Testis (tissue), 3 donors: Measurements from ENCODE around the gene CFAP20DC. TPM values are rescaled to one million over a fixed set of nuclear protein-coding genes. Genes with fewer than 3 reads are reported as not detected.

Source experiments
- DNase-seq: peaks from one replicate; pipeline ENCODE4 v3.0.0-alpha.2; 2019
- H3K27ac ChIP-seq, 2 donors: fragments of 200-600 bp; sonication (generic); one replicate each; pipeline ENCODE4 v1.5.1; 2019
- H3K27me3 ChIP-seq: fragments of 200-600 bp; sonication (generic); one replicate; pipeline ENCODE4 v1.5.1; 2019
- H3K36me3 ChIP-seq: fragments of 200-600 bp; sonication (generic); one replicate; pipeline ENCODE4 v1.5.1; 2017; ENCODE audit warnings: low read depth; ENCODE audit errors: missing control alignments
- H3K4me1 ChIP-seq: fragments of 200-600 bp; sonication (generic); one replicate; pipeline ENCODE4 v1.5.1; 2019
- H3K4me3 ChIP-seq, 2 donors: fragments of 200-600 bp; sonication (generic); one replicate each; pipeline ENCODE4 v1.5.1; 2017 to 2019
- H3K9me3 ChIP-seq: fragments of 200-600 bp; sonication (generic); one replicate; pipeline ENCODE4 v1.5.1; 2017
- POLR2A ChIP-seq: fragments of 450-650 bp; IDR thresholded peaks from one replicate; pipeline ENCODE4 v1.6.1; 2017; ENCODE audit warnings: antibody characterized with exemption, mild to moderate bottlenecking, moderate library complexity
- WGBS, 2 donors: methylation state at CpG; one replicate each; pipeline ENCODE4 v1.1.5; 2018; 5-methylcytosine and 5-hydroxymethylcytosine counted together
- intact Hi-C: fragments of 100-400 bp; cut with DNase I; formaldehyde crosslinking; loops from one replicate; pipeline ENCODE4 v1.15.1; 2023; ENCODE audit warnings: low total_unique reads
- polyA plus RNA-seq: library from polyadenylated mRNA; stranded (reverse); fragments of 350-450 nt; fragmentation: Illumina TruSeq; extraction: RNeasy Lipid Tissue Mini Kit (QIAGEN cat#74804); gene quantifications from one replicate; pipeline ENCODE4 v1.2.3, GENCODE V29; 2014; ENCODE audit warnings: low read depth, low replicate concordance; ENCODE audit not compliant: insufficient read depth
- total RNA-seq, 2 donors: library from RNA; depleted of rRNA; stranded (reverse); fragments of >200 nt; gene quantifications; one replicate each; pipeline ENCODE4 v1.2.3, GENCODE V29; 2016
- TF ChIP-seq, protein P1 (sequence below), 3 experiments: fragments of 450-650 bp in 2 of 3; fragments of 200-600 bp in 1 of 3; sonication (generic) in 1 of 3; IDR thresholded peaks; one replicate each; pipeline ENCODE4 v1.5.1; 2016 to 2019; ENCODE audit warnings: antibody characterized with exemption in 3 of 3, mild to moderate bottlenecking in 2 of 3, moderate library complexity in 1 of 3

CFAP20DC gene
- total and polyA plus RNA-seq, 3 donors from 2014 or later, result 24.5 to 62.8 (median 42.0) TPM

DNA sequence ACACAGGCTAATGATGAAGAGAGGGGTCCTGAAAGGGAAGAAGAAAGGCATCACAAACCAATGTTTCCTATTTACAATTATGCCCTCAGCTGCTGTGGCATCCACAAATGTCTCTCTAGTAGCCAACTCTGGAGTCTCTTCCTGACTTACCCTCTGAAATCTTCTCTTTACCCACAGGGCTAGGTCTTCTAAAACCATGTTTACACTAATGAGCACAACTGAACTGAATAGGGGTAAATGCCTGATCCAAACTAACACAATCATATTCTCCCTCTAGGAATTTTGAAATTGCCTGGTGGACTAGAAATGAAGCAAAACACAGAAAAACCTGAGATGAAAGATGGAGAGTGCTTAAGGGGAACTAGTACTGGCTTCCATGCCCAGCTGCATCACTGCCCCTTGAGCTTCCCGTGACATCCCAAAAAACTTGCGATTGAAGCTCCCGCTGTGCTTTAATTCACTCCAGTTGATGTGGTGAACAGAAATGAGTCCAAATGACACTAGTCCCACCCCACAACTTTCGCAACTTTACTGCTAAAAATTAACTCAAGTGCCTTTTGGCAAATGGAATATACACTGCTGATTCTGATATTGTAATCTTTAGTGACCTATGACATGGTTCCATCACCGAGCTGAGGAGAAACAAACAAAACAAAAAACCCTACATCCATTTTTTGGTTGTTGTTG is 32.8 kb downstream of the CFAP20DC start:
- Histone ChIP-seq H3K4me3 (no peak overlapping the region), H3K4me1 (no peaks in the 10 kb centered on the region), H3K36me3 (no peaks in the 10 kb centered on the region), H3K27me3 (no peaks in the 10 kb centered on the region), H3K9me3 (no peaks in the 10 kb centered on the region), H3K27ac (no peak overlapping the region)
- WGBS, 2 donors, result 95 to 98% methylated on average over 5 of the region's 5 CpGs
- intact Hi-C loops, result no loop called here
- no peak for DNase-seq
- TF ChIP-seq, protein P1, sequence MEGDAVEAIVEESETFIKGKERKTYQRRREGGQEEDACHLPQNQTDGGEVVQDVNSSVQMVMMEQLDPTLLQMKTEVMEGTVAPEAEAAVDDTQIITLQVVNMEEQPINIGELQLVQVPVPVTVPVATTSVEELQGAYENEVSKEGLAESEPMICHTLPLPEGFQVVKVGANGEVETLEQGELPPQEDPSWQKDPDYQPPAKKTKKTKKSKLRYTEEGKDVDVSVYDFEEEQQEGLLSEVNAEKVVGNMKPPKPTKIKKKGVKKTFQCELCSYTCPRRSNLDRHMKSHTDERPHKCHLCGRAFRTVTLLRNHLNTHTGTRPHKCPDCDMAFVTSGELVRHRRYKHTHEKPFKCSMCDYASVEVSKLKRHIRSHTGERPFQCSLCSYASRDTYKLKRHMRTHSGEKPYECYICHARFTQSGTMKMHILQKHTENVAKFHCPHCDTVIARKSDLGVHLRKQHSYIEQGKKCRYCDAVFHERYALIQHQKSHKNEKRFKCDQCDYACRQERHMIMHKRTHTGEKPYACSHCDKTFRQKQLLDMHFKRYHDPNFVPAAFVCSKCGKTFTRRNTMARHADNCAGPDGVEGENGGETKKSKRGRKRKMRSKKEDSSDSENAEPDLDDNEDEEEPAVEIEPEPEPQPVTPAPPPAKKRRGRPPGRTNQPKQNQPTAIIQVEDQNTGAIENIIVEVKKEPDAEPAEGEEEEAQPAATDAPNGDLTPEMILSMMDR (IDR thresholded peaks at IDR 0.05), result no peak
- no peak for TF ChIP-seq POLR2A

DNA sequence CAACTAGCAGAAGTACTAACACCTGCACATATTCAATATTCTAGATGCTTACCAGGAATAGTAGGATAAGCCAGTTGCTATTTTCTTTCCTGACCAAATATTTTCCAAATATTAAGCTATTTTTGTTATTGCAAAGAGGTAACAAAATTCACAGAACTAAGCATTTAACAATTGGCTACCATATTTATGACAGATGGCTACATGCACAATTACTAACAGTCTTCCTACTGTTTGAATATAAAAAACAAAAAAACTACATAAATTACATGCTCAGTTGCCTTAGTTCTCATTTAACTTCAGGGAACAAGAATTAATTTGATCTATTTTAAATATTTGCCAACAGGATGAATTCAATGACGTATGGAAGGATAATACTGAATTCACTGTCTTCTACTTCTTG is 36.2 kb downstream of the CFAP20DC start:
- TF ChIP-seq POLR2A, result no peak
- TF ChIP-seq, protein P1 (IDR thresholded peaks at IDR 0.05), result no peak
- H3K9me3 ChIP-seq, result no peaks in the 10 kb centered on the region
- intact Hi-C loops, result no loop called here
- H3K27me3 ChIP-seq, result no peaks in the 10 kb centered on the region
- no peak overlapping the region for H3K4me3 ChIP-seq
- no peak overlapping the region for H3K27ac ChIP-seq
- no peaks in the 10 kb centered on the region for H3K36me3 ChIP-seq
- no peaks in the 10 kb centered on the region for H3K4me1 ChIP-seq
- 81 to 89% methylated on average over 1 of the region's 1 CpG for WGBS, 2 donors
- DNase-seq, result no peak

DNA sequence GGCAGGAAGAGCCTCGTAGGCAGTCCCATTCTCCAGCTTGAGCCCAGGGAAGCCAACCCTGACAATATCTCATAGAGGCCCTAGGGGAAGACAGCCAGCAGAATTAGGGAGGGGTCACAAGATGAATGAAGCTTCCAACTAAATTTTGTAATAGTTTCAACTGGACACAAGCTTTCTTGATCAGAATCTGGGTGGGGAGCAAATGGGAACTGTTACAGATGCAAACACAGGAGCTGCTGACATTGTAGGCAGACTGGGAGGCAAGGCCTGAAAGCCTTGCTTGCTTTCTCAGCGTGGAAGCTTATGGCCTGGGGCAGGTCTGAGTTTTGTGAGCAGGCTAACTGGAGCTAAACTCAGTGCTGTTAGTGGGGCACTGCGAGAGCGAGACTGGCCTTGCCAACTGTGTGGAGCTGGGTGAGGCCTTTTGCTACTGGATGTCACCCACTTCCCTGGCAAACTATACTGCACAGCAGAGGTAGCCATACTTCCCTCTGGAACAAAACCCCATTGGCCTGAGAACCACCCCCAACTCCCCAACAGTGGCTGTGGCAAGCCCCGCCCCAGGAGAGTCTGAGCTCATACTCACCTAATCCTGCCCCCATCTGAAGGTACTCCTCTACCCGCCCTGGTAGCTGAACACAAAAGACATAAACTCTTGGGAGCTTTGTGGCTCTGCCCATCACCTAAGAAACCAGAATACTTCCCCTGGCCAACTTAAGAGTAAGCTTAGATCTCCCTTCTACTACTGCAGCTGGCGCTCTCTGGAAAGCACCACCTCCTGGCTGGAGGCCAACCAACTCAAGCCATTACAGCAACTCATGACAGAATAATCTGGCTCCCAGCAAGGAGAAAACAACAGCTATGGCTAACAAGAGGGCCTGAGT is 42.9 kb downstream of the CFAP20DC start:
- intact Hi-C loops, result no loop called here
- Histone ChIP-seq H3K36me3 (no peaks in the 10 kb centered on the region), H3K4me1 (no peaks in the 10 kb centered on the region), H3K4me3 (no peak overlapping the region), H3K27me3 (no peaks in the 10 kb centered on the region), H3K27ac (no peak overlapping the region), H3K9me3 (no peaks in the 10 kb centered on the region)
- TF ChIP-seq POLR2A, result no peak
- TF ChIP-seq, protein P1 (IDR thresholded peaks at IDR 0.05), result no peak
- WGBS, 2 donors, result 92% methylated on average over 7 of the region's 7 CpGs
- no peak for DNase-seq

DNA sequence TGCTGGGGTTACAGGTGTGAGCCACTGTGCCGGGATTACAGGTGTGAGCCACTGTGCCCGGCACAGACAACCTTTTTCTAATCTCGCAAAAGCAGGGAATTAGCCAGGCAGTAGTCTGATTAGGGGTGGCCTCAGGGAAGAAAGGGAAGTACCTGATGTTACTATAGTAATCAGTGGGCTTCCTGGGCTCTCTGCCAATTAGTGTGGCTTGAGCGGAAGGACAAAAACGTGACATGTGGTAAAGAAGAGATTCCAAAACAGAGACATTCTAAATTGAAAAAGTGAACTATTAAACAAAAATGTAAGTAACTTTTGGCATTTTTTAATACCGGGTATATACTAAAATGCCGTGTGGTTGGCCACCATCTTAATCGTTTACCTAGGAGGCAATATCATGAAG is 48.1 kb downstream of the CFAP20DC start:
- TF ChIP-seq POLR2A, result no peak
- TF ChIP-seq, protein P1 (IDR thresholded peaks at IDR 0.05), result no peak
- Histone ChIP-seq H3K36me3 (no peaks in the 10 kb centered on the region), H3K27ac (no peak overlapping the region), H3K27me3 (no peaks in the 10 kb centered on the region), H3K9me3 (no peaks in the 10 kb centered on the region), H3K4me1 (peaks cover 17% of the 10 kb centered on the region), H3K4me3 (no peak overlapping the region)
- intact Hi-C loops, result no loop called here
- WGBS, 2 donors, result 71 to 79% methylated on average over 8 of the region's 8 CpGs
- no peak for DNase-seq
